G401.6 (cell line): Measurements from ENCODE around the gene PPM1N.
"Not testable (repeated sequence)": the region's sequence is repeated elsewhere in the genome, so short reads cannot be mapped to it uniquely, and the experiment has no call there.

ENCODE experiments used
- FAIRE-seq: peaks from 2 replicates; lab custom pipeline; 2012; peaks lifted over from hg19 to GRCh38; lab: Jason Lieb, UNC

The PPM1N gene

GRCh38 chr19:45508861-45509691, 10.8 kb downstream of the PPM1N start:
- FAIRE-seq, result no peak

GRCh38 chr19:45509692-45510015, 11.4 kb downstream of the PPM1N start:
- no peak for FAIRE-seq

GRCh38 chr19:45510352-45510751, 12.1 kb downstream of the PPM1N start:
- FAIRE-seq, result not testable (repeated sequence)

- FAIRE-seq, result no peak
These were observed 12.8 kb downstream of the PPM1N start for GRCh38 chr19:45511074-45511473.

- no peak for FAIRE-seq
These were observed 14.7 kb downstream of the PPM1N start for GRCh38 chr19:45512881-45513483.

GRCh38 chr19:45514376-45515051, 16.3 kb downstream of the PPM1N start:
- no peak for FAIRE-seq

GRCh38 chr19:45515081-45515624, 16.9 kb downstream of the PPM1N start:
- no peak for FAIRE-seq

- FAIRE-seq, result no peak
These were observed 17.7 kb downstream of the PPM1N start for GRCh38 chr19:45515807-45516401.

GRCh38 chr19:45517238-45517637, 19.0 kb downstream of the PPM1N start:
- FAIRE-seq, result no peak

- FAIRE-seq, result no peak
These were observed 19.6 kb downstream of the PPM1N start for GRCh38 chr19:45517641-45518468.

GRCh38 chr19:45518469-45518826, 20.2 kb downstream of the PPM1N start:
- no peak for FAIRE-seq

- no peak for FAIRE-seq
These were observed 24.0 kb downstream of the PPM1N start for GRCh38 chr19:45522010-45522941.

- FAIRE-seq, result peak; percentile 95
These were observed 25.5 kb downstream of the PPM1N start for GRCh38 chr19:45523642-45524256.

- no peak for FAIRE-seq
These were observed 26.4 kb downstream of the PPM1N start for GRCh38 chr19:45524575-45525129.

- FAIRE-seq, result peak; percentile 88
These were observed 27.9 kb downstream of the PPM1N start for GRCh38 chr19:45526143-45526542.

GRCh38 chr19:45526971-45527370, 28.7 kb downstream of the PPM1N start:
- no peak for FAIRE-seq

- no peak for FAIRE-seq
These were observed 29.5 kb downstream of the PPM1N start for GRCh38 chr19:45527731-45528130.

- no peak for FAIRE-seq
These were observed 30.0 kb downstream of the PPM1N start for GRCh38 chr19:45528149-45528743.

GRCh38 chr19:45528744-45529419, 30.6 kb downstream of the PPM1N start:
- FAIRE-seq, result no peak
